ENCODE results near the gene CXCL16. TPM values are rescaled to one million over a fixed set of nuclear protein-coding genes. Genes with fewer than 3 reads are reported as not detected.
"Not testable (repeated sequence)": the region's sequence is repeated elsewhere in the genome, so short reads cannot be mapped to it uniquely, and the experiment has no call there.

CXCL16 gene
- total and polyA plus RNA-seq, 7 donors, result 4.6 to 32.8 (median 6.8) TPM

- WGBS, 2 donors, result 87 to 90% methylated on average over 7 of the region's 7 CpGs
- Histone ChIP-seq H3K4me1 (peaks cover 0 to 29% (median 20%) of the 10 kb centered on the region in 4 donors), H3K9me3 (no peaks in the 10 kb centered on the region), H3K4me3 (no peak overlapping the region), H3K27me3 (no peaks in the 10 kb centered on the region), H3K27ac (no peak overlapping the region), H3K36me3 (no peaks in the 10 kb centered on the region)
- TF ChIP-seq POLR2AphosphoS5 (IDR thresholded peaks at IDR 0.05) (no peak), CTCF (IDR thresholded peaks at IDR 0.05) (no peak), POLR2A (IDR thresholded peaks at IDR 0.05) (no peak), EP300 (IDR thresholded peaks at IDR 0.05) (no peak)
- no peak for DNase-seq
- intact Hi-C loops (cut with DNase I), result no loop called here
These were observed 33.6 kb downstream of the CXCL16 start for GRCh38 chr17:4706121-4706520.

- Histone ChIP-seq H3K36me3 (no peaks in the 10 kb centered on the region), H3K27me3 (no peaks in the 10 kb centered on the region), H3K4me3 (no peak overlapping the region), H3K9me3 (no peaks in the 10 kb centered on the region), H3K27ac (no peak overlapping the region), H3K4me1 (peaks cover 0 to 24% (median 16%) of the 10 kb centered on the region in 4 donors)
- no peak for DNase-seq
- intact Hi-C loops (cut with DNase I), result no loop called here
- WGBS, 2 donors, result 97 to 98% methylated on average over 15 of the region's 15 CpGs
- TF ChIP-seq POLR2A (IDR thresholded peaks at IDR 0.05), result no peak
- TF ChIP-seq POLR2AphosphoS5 (IDR thresholded peaks at IDR 0.05), result no peak
- no peak for TF ChIP-seq CTCF (IDR thresholded peaks at IDR 0.05)
- TF ChIP-seq EP300 (IDR thresholded peaks at IDR 0.05), result no peak
These were observed 34.7 kb downstream of the CXCL16 start for GRCh38 chr17:4704991-4705390.

GRCh38 chr17:4704574-4704907 lies 35.2 kb downstream of the CXCL16 start:
- H3K9me3 ChIP-seq; H3K36me3 ChIP-seq; H3K27me3 ChIP-seq; intact Hi-C loops (cut with DNase I); DNase-seq: not testable (repeated sequence)
- peak overlapping the region; percentile 79 to 86 (median 82) for H3K27ac ChIP-seq
- 40 to 45% methylated on average over 14 of the region's 14 CpGs for WGBS, 2 donors
- peak overlapping the region; percentile 62 to 93 (median 82) for H3K4me3 ChIP-seq
- H3K4me1 ChIP-seq, result peaks cover 0 to 21% (median 14%) of the 10 kb centered on the region in 4 donors

- H3K27me3 ChIP-seq, result no peaks in the 10 kb centered on the region
- H3K27ac ChIP-seq, result peak overlapping the region; percentile 79 to 86 (median 82)
- intact Hi-C loops (cut with DNase I), result no loop called here
- TF ChIP-seq POLR2A (IDR thresholded peaks at IDR 0.05), result no peak
- TF ChIP-seq EP300 (IDR thresholded peaks at IDR 0.05), result no peak
- no peak for TF ChIP-seq CTCF (IDR thresholded peaks at IDR 0.05)
- TF ChIP-seq POLR2AphosphoS5 (IDR thresholded peaks at IDR 0.05), result no peak
- H3K36me3 ChIP-seq, result peaks cover 0 to under 1% (median 0%) of the 10 kb centered on the region in 4 donors
- no peaks in the 10 kb centered on the region for H3K9me3 ChIP-seq
- H3K4me3 ChIP-seq, result peak overlapping the region; percentile 62 to 93 (median 82)
- peak; percentile 41 for DNase-seq
- H3K4me1 ChIP-seq, result peaks cover 0 to 19% (median 14%) of the 10 kb centered on the region in 4 donors
- WGBS, 2 donors, result 5 to 8% methylated on average over 15 of the region's 15 CpGs
These were observed 36.4 kb downstream of the CXCL16 start for GRCh38 chr17:4703330-4703691.

- Histone ChIP-seq H3K4me1 (peaks cover 0 to 19% (median 14%) of the 10 kb centered on the region in 4 donors), H3K27me3 (no peaks in the 10 kb centered on the region), H3K27ac (no peak overlapping the region), H3K4me3 (no peak overlapping the region), H3K36me3 (peaks cover 0 to 18% (median 0%) of the 10 kb centered on the region in 4 donors), H3K9me3 (no peaks in the 10 kb centered on the region)
- 87 to 98% methylated on average over 1 of the region's 1 CpG for WGBS, 2 donors
- intact Hi-C loops (cut with DNase I), result no loop called here
- no peak for TF ChIP-seq EP300 (IDR thresholded peaks at IDR 0.05)
- TF ChIP-seq POLR2A (IDR thresholded peaks at IDR 0.05), result no peak
- peak; percentile 15 for DNase-seq
These were observed 38.6 kb downstream of the CXCL16 start for GRCh38 chr17:4701116-4701515.

- H3K27ac ChIP-seq; H3K4me3 ChIP-seq; H3K27me3 ChIP-seq; intact Hi-C loops (cut with DNase I); H3K9me3 ChIP-seq: not testable (repeated sequence)
- peak; percentile 19 for DNase-seq
- WGBS, 2 donors, result 64 to 86% methylated on average over 13 of the region's 13 CpGs
- peaks cover 0 to 15% (median 12%) of the 10 kb centered on the region in 4 donors for H3K4me1 ChIP-seq
- H3K36me3 ChIP-seq, result peaks cover 0 to 22% (median 0%) of the 10 kb centered on the region in 4 donors
These were observed 40.2 kb downstream of the CXCL16 start for GRCh38 chr17:4699401-4700056.
